Tibial nerve (tissue), 4 donors: Measurements from ENCODE around the gene ITGB1. TPM values are rescaled to one million over a fixed set of nuclear protein-coding genes. Genes with fewer than 3 reads are reported as not detected.
"Not testable (repeated sequence)": the region's sequence is repeated elsewhere in the genome, so short reads cannot be mapped to it uniquely, and the experiment has no call there.

Experiments
- DNase-seq, 2 donors: peaks; one replicate each; pipeline ENCODE4 v3.0.0-alpha.2; 2019; ENCODE audit warnings: low spot score in 2 of 2
- H3K27ac ChIP-seq, 4 donors: fragments of 200-600 bp; sonication (generic) in 3 of 4; one replicate each; pipeline ENCODE4 v1.5.1; 2017 to 2019; ENCODE audit warnings: mild to moderate bottlenecking in 1 of 4
- H3K27me3 ChIP-seq, 2 donors: fragments of 200-600 bp; sonication (generic) in 1 of 2; one replicate each; pipeline versions ENCODE4 v1.5.1 to v1.6.0; 2017 to 2019
- H3K36me3 ChIP-seq, 3 donors: fragments of 200-600 bp; sonication (generic); one replicate each; pipeline ENCODE4 v1.5.1; 2018 to 2019
- H3K4me1 ChIP-seq, 4 donors: fragments of 200-600 bp; sonication (generic) in 3 of 4; one replicate each; pipeline ENCODE4 v1.5.1; 2017 to 2019
- H3K4me3 ChIP-seq, 4 donors: fragments of 200-600 bp; sonication (generic) in 3 of 4; one replicate each; pipeline ENCODE4 v1.5.1; 2017 to 2019; ENCODE audit warnings: mild to moderate bottlenecking in 1 of 4, moderate library complexity in 1 of 4
- H3K9me3 ChIP-seq, 4 donors: fragments of 200-600 bp; sonication (generic) in 3 of 4; one replicate each; pipeline ENCODE4 v1.5.1; 2017 to 2019
- EP300 ChIP-seq, 2 donors: sonication (generic); formaldehyde crosslinking; IDR thresholded peaks; one replicate each; pipeline ENCODE4 v1.6.1; 2017; ENCODE audit warnings: antibody characterized with exemption in 2 of 2, mild to moderate bottlenecking in 1 of 2
- POLR2A ChIP-seq, 2 donors: fragments of 450-650 bp; IDR thresholded peaks; one replicate each; pipeline ENCODE4 v1.6.1; 2017; ENCODE audit warnings: antibody characterized with exemption in 2 of 2, mild to moderate bottlenecking in 2 of 2, moderate library complexity in 2 of 2
- WGBS, 2 donors: methylation state at CpG; one replicate each; pipeline ENCODE4 v1.1.5; 2018; 5-methylcytosine and 5-hydroxymethylcytosine counted together
- total RNA-seq, 4 donors: library from RNA; depleted of rRNA; stranded (reverse); fragments of >200 nt; gene quantifications; one replicate each; pipeline ENCODE4 v1.1.0, GENCODE V29; 2016
- TF ChIP-seq, protein P1 (sequence below), 5 experiments: fragments of 200-600 bp in 3 of 5; fragments of 450-650 bp in 2 of 5; sonication (generic) in 3 of 5; IDR thresholded peaks; one replicate each; pipeline ENCODE4 v1.5.1; 2016 to 2019; ENCODE audit warnings: antibody characterized with exemption in 5 of 5, mild to moderate bottlenecking in 3 of 5, moderate library complexity in 2 of 5

The ITGB1 gene
- total RNA-seq, 4 donors from 2014 or later: 288 to 483 (median 404) TPM

DNA sequence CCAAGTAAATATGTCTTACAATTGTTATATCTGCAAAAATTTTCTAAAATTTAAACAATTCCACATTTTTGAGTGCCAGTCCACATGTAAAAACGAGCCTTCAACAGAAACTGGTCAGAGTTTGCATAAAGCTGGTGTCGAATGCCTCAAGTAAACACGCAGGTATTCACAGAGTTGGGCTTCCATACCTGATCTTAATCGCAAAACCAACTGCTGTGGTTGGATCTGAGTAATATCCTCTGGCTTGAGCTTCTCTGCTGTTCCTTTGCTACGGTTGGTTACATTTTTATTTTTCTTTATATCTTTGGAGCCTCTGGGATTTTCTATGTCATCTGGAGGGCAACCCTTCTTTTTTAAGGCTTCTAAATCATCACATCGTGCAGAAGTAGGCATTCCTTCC lies 28.4 kb downstream of the ITGB1 start:
- Histone ChIP-seq H3K27ac (no peak overlapping the region), H3K27me3 (no peaks in the 10 kb centered on the region), H3K4me1 (peaks cover 0 to 33% (median 2%) of the 10 kb centered on the region in 4 donors), H3K4me3 (no peak overlapping the region), H3K36me3 (peaks cover 0 to 46% (median 0%) of the 10 kb centered on the region in 3 donors), H3K9me3 (no peaks in the 10 kb centered on the region)
- 71 to 78% methylated on average over 6 of the region's 6 CpGs for WGBS, 2 donors
- TF ChIP-seq, protein P1, sequence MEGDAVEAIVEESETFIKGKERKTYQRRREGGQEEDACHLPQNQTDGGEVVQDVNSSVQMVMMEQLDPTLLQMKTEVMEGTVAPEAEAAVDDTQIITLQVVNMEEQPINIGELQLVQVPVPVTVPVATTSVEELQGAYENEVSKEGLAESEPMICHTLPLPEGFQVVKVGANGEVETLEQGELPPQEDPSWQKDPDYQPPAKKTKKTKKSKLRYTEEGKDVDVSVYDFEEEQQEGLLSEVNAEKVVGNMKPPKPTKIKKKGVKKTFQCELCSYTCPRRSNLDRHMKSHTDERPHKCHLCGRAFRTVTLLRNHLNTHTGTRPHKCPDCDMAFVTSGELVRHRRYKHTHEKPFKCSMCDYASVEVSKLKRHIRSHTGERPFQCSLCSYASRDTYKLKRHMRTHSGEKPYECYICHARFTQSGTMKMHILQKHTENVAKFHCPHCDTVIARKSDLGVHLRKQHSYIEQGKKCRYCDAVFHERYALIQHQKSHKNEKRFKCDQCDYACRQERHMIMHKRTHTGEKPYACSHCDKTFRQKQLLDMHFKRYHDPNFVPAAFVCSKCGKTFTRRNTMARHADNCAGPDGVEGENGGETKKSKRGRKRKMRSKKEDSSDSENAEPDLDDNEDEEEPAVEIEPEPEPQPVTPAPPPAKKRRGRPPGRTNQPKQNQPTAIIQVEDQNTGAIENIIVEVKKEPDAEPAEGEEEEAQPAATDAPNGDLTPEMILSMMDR (IDR thresholded peaks at IDR 0.05): no peak
- no peak for TF ChIP-seq POLR2A (IDR thresholded peaks at IDR 0.05)
- TF ChIP-seq EP300 (IDR thresholded peaks at IDR 0.05): no peak
- no peak for DNase-seq

DNA sequence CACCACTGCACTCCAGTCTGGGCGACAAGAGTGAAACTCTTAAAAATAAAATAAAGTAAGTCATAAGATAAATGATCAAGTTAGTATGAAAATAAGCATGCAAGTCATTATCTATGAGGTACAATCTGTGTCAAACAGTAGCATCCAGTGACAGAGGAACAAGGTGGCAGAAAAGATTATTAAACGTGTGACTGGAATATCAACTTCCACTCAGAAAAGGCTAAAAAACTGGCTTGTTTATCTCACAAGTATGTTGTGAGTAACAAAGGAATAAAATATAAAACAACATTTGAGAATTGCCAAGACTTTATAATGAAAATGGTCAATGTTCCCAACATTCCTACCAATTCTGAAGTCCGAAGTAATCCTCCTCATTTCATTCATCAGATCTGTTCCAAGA lies 30.3 kb downstream of the ITGB1 start:
- Histone ChIP-seq H3K4me1 (peaks cover 0 to 29% (median 2%) of the 10 kb centered on the region in 4 donors), H3K4me3 (no peak overlapping the region), H3K27me3 (no peaks in the 10 kb centered on the region), H3K27ac (no peak overlapping the region), H3K9me3 (no peaks in the 10 kb centered on the region), H3K36me3 (peaks cover 0 to 57% (median 6%) of the 10 kb centered on the region in 3 donors)
- 89 to 91% methylated on average over 3 of the region's 3 CpGs for WGBS, 2 donors
- TF ChIP-seq, protein P1 (IDR thresholded peaks at IDR 0.05): no peak
- TF ChIP-seq EP300 (IDR thresholded peaks at IDR 0.05) (no peak), POLR2A (IDR thresholded peaks at IDR 0.05) (no peak)
- DNase-seq: no peak

DNA sequence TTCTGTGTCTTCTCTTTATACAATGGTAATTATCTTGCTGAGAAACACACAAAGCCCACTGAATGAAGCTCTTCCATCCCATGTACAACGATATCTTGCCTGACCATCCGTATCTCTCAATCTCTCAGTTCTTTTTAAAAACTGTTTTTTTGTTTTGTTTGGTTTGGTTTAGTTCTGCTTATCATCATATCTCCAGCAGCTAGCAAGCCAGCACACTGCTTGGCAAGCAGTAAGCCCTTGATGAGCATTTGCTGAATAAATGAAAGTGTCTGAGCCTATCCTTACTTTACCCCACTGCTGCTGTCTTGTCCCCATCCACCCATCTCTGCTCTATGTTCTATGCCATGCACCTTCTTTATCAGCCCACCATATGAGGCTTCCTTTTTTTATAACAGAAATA lies 34.2 kb downstream of the ITGB1 start:
- TF ChIP-seq, protein P1 (IDR thresholded peaks at IDR 0.05): no peak
- TF ChIP-seq EP300 (IDR thresholded peaks at IDR 0.05): no peak
- TF ChIP-seq POLR2A (IDR thresholded peaks at IDR 0.05): no peak
- H3K27me3 ChIP-seq: no peaks in the 10 kb centered on the region
- peaks cover 0 to 88% (median 6%) of the 10 kb centered on the region in 3 donors for H3K36me3 ChIP-seq
- H3K27ac ChIP-seq: no peak overlapping the region
- no peak for DNase-seq
- peaks cover 0 to 5% (median 0%) of the 10 kb centered on the region in 4 donors for H3K4me1 ChIP-seq
- H3K9me3 ChIP-seq: no peaks in the 10 kb centered on the region
- 68 to 80% methylated on average over 2 of the region's 2 CpGs for WGBS, 2 donors
- H3K4me3 ChIP-seq: no peak overlapping the region

DNA sequence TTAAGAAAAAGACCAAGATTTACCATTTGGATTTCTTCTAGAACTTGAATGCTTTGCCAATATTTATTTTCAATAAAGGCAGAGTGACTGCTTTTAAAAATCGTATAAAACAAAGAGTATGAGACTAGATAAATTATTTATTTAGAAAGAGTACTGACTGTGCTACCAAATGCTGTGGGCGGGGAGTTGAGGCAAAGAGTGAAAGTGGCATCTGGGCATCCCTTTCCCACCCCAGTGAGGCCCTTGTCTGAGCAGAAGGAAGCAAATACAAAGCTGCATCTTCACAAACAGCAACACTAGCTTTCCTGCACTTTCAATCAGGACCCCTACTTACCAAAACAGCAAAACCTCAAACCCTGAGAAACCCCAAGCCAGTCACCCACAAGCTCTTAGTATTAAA lies 34.9 kb downstream of the ITGB1 start:
- H3K27me3 ChIP-seq: no peaks in the 10 kb centered on the region
- H3K4me1 ChIP-seq: no peaks in the 10 kb centered on the region
- no peaks in the 10 kb centered on the region for H3K9me3 ChIP-seq
- peaks cover 2 to 90% (median 6%) of the 10 kb centered on the region in 3 donors for H3K36me3 ChIP-seq
- 71 to 72% methylated on average over 2 of the region's 2 CpGs for WGBS, 2 donors
- DNase-seq: no peak
- no peak overlapping the region for H3K27ac ChIP-seq
- H3K4me3 ChIP-seq: no peak overlapping the region
- TF ChIP-seq POLR2A (IDR thresholded peaks at IDR 0.05) (no peak), EP300 (IDR thresholded peaks at IDR 0.05) (no peak)
- TF ChIP-seq, protein P1 (IDR thresholded peaks at IDR 0.05): no peak

DNA sequence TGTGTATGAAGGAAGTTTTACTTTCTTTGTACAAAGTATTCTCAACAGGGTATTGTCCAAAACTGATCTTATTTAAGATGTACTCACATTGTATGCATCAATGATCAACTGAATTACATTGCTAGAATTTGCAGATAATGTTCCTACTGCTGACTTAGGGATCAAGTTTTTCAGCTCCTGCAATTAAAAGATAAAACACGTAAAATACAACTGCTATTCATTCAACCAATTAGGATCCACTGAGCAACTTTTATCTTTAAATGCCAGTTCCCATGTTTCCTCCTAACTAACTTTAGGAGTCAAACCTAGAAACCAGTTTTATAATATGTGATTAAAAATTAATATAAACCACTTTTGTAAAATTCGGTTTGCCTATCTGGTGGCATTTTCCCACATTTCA lies 35.9 kb downstream of the ITGB1 start:
- 86 to 93% methylated on average over 2 of the region's 2 CpGs for WGBS, 2 donors
- H3K4me3 ChIP-seq: no peak overlapping the region
- H3K27ac ChIP-seq: no peak overlapping the region
- no peaks in the 10 kb centered on the region for H3K27me3 ChIP-seq
- DNase-seq: no peak
- no peaks in the 10 kb centered on the region for H3K9me3 ChIP-seq
- TF ChIP-seq, protein P1 (IDR thresholded peaks at IDR 0.05): no peak
- TF ChIP-seq POLR2A (IDR thresholded peaks at IDR 0.05) (no peak), EP300 (IDR thresholded peaks at IDR 0.05) (no peak)
- H3K36me3 ChIP-seq: peaks cover 2 to 90% (median 6%) of the 10 kb centered on the region in 3 donors
- H3K4me1 ChIP-seq: no peaks in the 10 kb centered on the region

DNA sequence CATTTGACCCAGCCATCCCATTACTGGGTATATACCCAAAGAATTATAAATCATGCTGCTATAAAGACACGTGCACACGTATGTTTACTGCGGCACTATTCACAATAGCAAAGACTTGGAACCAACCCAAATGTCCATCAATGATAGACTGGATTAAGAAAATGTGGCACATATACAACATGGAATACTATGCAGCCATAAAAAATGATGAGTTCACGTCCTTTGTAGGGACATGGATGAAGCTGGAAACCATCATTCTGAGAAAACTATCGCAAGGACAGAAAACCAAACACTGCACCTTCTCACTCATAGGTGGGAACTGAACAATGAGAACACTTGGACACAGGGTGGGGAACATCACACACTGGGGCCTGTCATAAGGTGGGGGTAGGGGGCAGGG lies 40.2 kb downstream of the ITGB1 start:
- H3K36me3 ChIP-seq: peaks cover 0 to 81% (median 2%) of the 10 kb centered on the region in 3 donors
- H3K27me3 ChIP-seq, DNase-seq, H3K27ac ChIP-seq, H3K4me3 ChIP-seq, H3K9me3 ChIP-seq, H3K4me1 ChIP-seq: not testable (repeated sequence)
- 89 to 96% methylated on average over 5 of the region's 5 CpGs for whole genome bisulfite sequencing, 2 donors
